Epidermal melanocyte (primary cell): ENCODE results near the gene KIF18B.

Experiments
- DNase-seq: peaks from one replicate; pipeline ENCODE4 v3.0.0; 2011; ENCODE audit warnings: low spot score; ENCODE audit not compliant: insufficient read length

The KIF18B gene

GRCh38 chr17:44906010-44906646 lies 41.4 kb downstream of the KIF18B start:
- DNase-seq = no peak

DNA sequence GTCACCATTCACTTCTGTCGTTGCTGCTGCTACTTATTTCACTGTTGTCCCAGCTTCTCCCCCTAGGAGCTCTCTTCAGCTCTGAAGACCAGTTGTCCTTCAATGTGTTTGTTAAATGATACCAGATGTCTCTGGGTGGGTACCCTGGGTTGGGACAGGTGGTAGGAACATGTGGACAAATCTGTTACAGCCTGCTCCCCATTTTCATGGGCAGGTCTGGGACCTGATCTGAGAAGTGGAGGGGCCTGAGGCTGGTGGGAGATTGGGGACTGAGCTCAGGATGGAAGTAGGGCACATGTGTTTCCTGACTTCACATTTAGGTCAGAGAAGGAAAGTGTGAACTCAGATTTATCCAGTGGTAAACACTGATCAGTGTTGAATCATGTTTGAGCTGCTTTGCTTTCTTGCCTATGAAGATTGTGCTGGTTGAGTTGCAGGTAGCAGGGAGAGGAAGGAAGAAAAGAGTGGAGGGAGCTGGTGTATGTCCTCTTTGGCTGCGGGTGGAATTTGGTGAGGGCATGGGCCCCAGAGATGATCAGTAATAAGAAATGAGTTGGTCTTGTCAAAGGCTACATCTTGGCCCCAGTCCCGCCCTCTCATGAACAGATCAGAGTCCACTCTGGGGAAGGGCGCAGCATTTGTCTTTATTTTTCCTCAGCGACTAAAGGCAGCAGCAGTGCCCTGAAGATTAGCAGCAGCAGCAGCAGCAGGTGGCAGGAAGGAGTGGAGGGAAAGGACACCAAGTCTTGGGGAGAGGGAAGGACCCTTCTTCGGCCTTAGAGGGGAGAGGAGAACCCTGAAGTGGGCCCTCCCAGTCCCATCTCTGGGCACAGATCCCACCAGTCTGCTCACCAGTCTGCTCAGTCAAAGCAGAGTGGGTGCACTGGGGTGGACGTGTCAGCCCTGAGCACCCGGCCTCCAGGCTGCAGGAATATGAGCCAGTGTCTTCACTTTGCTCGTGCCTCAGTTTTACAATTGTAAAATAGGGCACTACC lies 42.3 kb downstream of the KIF18B start:
- no peak for DNase-seq

DNA sequence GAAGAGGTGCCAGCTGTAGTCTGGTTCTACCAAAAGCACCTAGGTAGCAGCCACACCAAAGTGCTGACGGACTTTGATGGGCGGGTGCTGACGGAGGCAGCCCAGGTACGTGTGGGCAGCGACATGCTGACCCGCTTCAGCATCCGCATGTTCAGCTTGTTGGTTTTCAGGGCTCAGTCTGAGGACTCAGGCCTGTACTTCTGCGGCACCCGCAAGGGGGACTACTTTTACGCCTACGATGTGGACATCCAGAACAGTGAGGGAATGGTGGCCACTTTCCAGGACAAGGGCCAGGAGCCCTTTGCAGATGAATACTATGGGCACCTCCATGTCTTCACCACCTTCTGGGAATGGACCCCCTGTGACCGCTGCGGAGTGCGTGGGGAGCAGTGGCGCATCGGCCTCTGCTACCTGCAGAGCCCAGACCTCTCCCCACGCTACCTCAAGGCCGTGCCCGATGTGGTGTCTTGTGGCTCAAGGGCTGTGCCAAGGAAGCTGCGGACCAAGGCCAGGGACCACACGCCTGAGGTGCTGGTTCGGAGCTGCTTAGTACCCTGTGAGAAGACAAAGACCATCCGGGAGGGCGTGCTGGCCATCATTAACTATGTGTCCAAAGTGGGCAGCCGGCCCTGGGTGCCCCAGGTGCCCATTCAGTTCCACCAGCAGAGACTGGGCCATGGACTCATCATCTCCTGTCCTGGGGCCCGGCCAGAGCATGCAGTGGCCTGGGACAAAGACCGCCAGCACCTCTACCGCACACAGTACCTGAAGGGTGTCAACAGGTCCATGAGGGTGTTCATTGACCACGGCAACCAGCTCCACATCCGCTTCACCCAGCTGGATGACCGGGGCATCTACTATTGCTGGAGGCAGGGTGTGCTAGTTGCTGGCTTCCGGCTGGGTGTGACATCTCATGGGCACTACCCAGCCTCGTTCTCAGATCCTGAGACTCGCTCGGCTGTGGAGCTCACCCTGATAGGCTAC lies 43.3 kb downstream of the KIF18B start:
- no peak for DNase-seq

- DNase-seq = no peak
These were observed 44.4 kb downstream of the KIF18B start for GRCh38 chr17:44903012-44903685.

DNA sequence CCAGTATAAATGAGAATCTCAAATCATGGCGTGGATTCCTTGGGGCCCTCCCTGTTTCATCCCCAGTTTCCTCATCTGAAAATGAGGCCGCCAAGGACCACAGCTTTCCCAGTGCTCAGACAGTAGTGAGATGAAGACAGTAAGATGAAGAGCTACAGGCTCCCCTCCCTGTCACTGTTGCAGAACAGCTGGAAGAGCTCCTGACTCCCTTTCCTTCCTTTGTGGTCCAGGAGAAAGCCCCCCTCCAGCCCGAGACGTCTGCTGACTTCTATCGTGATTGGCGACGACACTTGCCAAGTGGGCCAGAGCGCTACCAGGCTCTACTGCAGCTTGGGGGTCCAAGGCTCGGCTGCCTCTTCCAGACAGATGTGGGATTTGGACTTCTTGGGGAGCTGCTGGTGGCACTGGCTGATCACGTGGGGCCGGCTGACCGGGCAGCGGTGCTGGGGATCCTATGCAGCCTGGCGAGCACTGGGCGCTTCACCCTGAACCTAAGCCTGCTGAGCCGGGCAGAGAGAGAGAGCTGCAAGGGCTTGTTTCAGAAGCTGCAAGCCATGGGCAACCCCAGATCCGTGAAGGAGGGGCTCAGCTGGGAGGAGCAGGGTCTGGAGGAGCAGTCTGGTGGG lies 45.3 kb downstream of the KIF18B start:
- no peak for DNase-seq

DNA sequence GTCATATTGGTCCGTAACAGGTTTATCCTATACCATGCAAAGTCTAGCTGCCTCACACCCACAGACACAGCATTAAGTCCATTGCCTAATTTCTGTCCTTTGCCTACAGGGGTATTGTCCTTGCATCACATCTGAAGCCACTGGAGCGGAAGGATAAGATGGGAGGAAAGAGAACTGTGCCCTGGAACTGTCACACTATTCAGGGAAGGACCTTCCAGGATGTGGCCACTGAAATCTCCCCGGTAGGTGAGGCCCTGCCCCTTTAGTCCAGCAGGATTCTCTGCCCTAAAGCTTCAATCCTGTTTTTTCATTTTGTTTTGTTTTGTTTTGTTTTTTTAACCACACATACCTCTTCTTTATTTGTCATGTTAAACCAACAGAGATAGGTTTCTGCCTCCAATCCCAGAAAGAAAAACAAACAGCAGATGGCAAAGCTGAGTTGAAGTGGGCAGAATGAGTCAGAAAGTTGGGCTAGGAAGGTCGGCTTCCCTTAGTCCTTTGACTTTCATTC lies 46.1 kb downstream of the KIF18B start:
- no peak for DNase-seq

- DNase-seq = no peak
These were observed 46.7 kb downstream of the KIF18B start for GRCh38 chr17:44900894-44901293.

- DNase-seq = peak; percentile 85
These were observed 48.3 kb downstream of the KIF18B start, which contains the start of gene EFTUD2 for GRCh38 chr17:44899074-44899782. Gene EFTUD2, minus strand, starts transcription at chr17:44899445. Its CDS starts 4,924 bp downstream, at chr17:44894521.

DNA sequence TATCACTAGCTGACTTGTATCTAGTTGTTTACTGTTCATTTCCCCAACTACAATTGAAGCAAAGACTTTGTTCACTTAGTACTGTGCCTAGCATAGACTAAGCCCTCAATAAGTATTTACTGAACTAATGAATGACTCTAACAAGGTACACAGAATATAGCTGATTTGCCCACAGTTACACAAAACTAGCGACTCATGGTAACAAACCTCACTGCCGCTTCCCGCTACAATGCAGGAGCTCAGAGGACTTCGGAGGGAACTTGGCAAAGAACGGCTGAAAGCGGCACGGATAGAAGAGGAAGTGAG lies 48.9 kb downstream of the KIF18B start:
- no peak for DNase-seq

DNA sequence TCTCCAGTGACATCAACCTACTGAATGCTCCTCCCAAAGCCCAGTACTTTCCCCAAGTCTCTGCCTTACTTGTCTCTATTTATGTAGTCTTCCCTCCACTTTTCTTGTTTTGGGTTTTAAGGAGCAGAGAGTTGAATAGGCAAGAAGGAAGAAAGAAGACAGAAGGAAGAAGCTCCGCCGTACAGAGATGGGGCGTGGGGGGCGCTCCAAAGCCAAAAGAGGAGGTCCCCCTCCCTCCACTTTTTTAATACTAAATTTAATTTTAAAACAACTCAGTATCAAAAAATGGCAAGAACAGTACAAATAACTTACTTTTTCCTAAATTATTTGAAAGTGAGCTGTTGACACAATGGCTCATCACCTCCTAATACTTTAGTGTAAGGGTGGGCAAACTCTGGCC lies 52.9 kb downstream of the KIF18B start:
- no peak for DNase-seq

- no peak for DNase-seq
These were observed 55.3 kb downstream of the KIF18B start for GRCh38 chr17:44892250-44892649.

DNA sequence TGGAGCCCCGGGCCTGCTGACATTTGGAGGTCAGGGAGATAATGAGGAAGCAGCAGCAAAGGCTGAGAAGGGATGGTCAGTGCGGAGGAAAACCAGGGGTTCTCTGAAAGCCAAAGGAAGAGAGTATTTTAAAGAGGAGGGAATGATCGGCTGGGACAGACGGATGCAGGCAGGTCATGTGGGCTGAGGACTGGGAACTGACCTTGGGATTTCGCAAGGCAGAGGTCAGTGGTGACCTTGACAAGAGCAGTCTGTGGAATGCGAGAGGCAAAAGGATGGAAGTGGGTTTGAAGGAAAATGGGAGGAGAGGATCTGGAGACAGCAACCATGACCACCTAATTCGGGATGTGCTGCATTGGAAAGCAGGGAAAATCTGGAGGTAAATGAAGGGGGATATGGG lies 58.6 kb downstream of the KIF18B start:
- DNase-seq = no peak

DNA sequence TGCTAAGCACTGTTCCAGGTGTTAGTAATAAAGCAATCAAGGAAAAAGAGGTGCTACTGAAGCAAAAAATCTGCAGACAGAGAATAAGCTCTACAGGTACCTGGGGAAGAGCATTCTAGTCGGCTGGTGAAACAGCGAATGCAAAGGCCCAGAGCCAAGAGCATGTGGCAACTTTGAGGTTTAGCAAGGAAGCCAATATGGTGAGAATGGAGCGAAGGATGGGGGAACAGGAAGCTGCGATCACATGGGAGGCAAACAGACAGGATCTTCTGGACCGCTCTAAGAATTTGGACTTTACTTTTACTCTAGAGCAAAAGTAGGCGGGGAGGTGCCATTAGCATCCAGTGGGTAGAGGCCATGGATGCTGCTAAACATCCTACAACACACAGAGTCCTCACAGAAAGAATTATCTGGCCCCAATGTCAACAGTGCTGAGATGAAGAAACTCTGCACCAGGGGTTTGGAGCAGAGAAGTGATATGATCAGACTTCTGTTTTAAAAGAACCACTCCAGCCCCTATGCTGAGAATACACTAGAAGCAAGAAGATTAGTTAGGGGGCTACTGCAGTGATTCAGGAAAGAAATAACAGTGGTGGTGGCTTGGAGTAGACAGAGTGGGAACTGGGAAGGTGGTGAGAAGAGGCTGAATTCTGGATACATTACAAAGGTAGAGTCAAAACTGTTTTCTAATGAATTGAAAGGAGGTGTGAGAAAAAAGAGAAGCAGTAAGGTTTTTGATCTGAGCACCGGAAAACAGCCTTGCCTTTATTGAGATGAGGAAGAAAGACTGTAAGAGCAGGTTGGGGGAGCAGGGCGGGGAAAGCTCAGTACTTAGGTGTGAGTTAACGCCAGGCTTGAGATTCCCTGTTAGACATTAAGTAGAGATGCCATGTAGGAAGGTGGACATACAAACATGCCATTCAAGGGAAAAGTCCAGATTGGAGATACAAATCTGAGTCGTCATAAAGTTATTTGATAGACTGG lies 59.3 kb downstream of the KIF18B start:
- no peak for DNase-seq

- no peak for DNase-seq
These were observed 60.6 kb downstream of the KIF18B start for GRCh38 chr17:44887016-44887415.

- no peak for DNase-seq
These were observed 62.6 kb downstream of the KIF18B start for GRCh38 chr17:44884941-44885340.

- DNase-seq = no peak
These were observed 66.4 kb downstream of the KIF18B start for GRCh38 chr17:44881145-44881544.

DNA sequence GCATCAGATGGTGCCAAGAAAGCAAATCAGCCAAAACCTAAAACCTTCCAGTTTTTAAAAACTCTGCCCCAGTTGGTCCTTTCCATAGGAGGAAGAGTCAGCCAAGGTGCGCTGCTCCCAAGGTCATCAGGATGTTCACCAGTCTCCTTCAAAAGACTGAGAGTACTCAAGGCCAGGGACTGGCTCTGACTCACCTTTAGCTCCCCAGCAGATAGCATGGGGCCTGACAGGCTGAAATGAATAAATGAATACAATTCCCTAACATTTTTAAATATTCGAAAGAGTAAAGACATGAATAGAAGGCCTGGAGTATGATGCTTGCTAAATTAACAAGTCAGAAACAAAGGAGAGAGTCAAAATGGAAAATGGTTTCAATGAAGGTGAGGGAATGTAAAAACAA lies 67.5 kb downstream of the KIF18B start:
- DNase-seq = no peak

- no peak for DNase-seq
These were observed 68.2 kb downstream of the KIF18B start for GRCh38 chr17:44879376-44879775.
